Left ventricle myocardium inferior (tissue), 1 donor: Measurements from ENCODE around the gene MMP28. TPM values are rescaled to one million over a fixed set of nuclear protein-coding genes. Genes with fewer than 3 reads are reported as not detected.
A peak's percentile ranks its signal among the peaks of the same experiment; 100 is the strongest.

ENCODE experiments used
- DNase-seq: peaks from one replicate; pipeline ENCODE4 v3.0.0-alpha.2; 2020
- H3K27ac ChIP-seq: fragments of 200-600 bp; replicated peaks from 2 replicates; pipeline ENCODE4 v1.8.0; 2021
- H3K27me3 ChIP-seq: fragments of 200-600 bp; 2 replicates; pipeline ENCODE4 v1.8.0; 2021; ENCODE audit warnings: low read depth
- H3K36me3 ChIP-seq: fragments of 200-600 bp; 2 replicates; pipeline ENCODE4 v1.8.0; 2021
- H3K4me1 ChIP-seq: fragments of 200-600 bp; 2 replicates; pipeline ENCODE4 v1.8.0; 2021
- H3K4me3 ChIP-seq: fragments of 200-600 bp; 2 replicates; pipeline ENCODE4 v1.8.0; 2021; ENCODE audit warnings: mild to moderate bottlenecking, moderate library complexity
- H3K9me3 ChIP-seq: fragments of 200-600 bp; replicated peaks from 2 replicates; pipeline ENCODE4 v1.8.0; 2021
- intact Hi-C: fragments of 100-400 bp; cut with micrococcal nuclease; formaldehyde crosslinking; loops from one replicate; pipeline ENCODE4 v1.11.0; 2022
- long read RNA-seq: library from polyadenylated mRNA; unstranded; transcript quantifications from one replicate; pipeline ENCODE4 v2.0.0, GENCODE V29; 2021
- total RNA-seq: library from RNA; stranded (reverse); fragmentation: NEBNext Ultra II Directional; extraction: Animal tissue kit (Norgen Biotek cat#: 25700); gene quantifications from one replicate; pipeline ENCODE4 v1.2.1, GENCODE V29; 2021
- TF ChIP-seq, protein P1 (sequence below): fragments of 200-600 bp; IDR thresholded peaks from 2 replicates; pipeline ENCODE4 v1.8.0; 2021; ENCODE audit warnings: antibody characterized with exemption, mild to moderate bottlenecking, borderline replicate concordance
- donor health status: DM: no; HTN: yes; CAD: no; lungs with severe emphysema.

Gene MMP28
- total RNA-seq: 3.0 TPM
- long read RNA-seq, transcript MMP28-201 (8 exons, 1,928 nt): major isoform, 5 of 12 reads
- long read RNA-seq, partial matches to known transcripts: 4 of 12 reads
- long read RNA-seq, other reads (novel, unspliced or antisense): 3 of 12 reads

DNA sequence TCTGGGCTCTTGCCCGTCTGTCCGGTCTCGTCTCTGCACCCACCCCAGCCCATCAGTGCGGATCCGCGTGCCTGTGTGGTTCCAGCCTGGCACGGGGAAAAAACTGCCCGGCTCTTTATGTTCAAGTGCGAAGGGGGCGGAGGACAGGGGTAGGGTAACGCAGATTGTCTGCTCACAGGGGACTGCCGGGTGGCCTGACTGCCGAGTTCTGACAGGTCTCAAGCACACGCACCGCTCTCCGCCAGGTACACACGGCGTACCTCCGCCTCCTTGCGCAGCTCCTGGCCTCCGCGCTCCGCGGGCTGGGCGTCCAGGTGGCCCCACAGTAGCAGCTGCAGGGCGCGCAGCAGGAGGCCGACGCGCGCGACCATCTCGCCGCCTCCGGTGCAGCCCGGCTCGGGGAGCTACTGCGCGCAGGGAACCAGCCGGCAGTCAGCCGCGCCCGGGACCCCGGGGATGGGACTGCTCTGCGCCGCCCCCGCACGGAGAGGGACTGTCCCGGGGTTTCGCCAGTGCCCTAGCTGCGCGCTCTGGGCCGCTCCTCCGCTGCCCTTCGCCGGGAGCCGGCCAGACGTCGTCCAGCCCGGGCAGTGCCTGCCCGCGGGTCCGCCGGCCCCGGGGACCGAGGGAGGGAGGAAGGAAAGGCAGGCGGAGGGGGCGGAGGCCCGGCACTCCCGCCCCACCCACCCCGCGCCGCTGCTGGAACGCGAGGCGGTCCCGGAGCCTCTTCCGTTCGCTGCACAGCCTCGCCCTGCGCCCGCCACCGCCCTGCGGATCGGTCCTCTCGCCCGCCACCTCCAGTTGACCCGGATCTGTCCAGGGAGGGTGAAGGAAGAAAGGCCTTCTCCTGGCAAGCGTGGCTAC lies at the start of gene MMP28:
Gene MMP28, minus strand, starts transcription at position 635 of the 864 bp plus-strand sequence. Its CDS starts 264 bp downstream, at position 371.
- TF ChIP-seq, protein P1, sequence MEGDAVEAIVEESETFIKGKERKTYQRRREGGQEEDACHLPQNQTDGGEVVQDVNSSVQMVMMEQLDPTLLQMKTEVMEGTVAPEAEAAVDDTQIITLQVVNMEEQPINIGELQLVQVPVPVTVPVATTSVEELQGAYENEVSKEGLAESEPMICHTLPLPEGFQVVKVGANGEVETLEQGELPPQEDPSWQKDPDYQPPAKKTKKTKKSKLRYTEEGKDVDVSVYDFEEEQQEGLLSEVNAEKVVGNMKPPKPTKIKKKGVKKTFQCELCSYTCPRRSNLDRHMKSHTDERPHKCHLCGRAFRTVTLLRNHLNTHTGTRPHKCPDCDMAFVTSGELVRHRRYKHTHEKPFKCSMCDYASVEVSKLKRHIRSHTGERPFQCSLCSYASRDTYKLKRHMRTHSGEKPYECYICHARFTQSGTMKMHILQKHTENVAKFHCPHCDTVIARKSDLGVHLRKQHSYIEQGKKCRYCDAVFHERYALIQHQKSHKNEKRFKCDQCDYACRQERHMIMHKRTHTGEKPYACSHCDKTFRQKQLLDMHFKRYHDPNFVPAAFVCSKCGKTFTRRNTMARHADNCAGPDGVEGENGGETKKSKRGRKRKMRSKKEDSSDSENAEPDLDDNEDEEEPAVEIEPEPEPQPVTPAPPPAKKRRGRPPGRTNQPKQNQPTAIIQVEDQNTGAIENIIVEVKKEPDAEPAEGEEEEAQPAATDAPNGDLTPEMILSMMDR: no peak
- intact Hi-C loops: no loop called here
- Histone ChIP-seq H3K27ac (peak within 1 kb of the TSS; percentile 50), H3K4me1 (peaks cover 29% of the 10 kb centered on the region), H3K27me3 (peaks cover 47% of the 10 kb centered on the region), H3K9me3 (peaks cover 6% of the 10 kb centered on the region), H3K4me3 (peak within 1 kb of the TSS; percentile 78), H3K36me3 (no peaks in the 10 kb centered on the region)
- peak; percentile 49 for DNase-seq

- peaks cover 81% of the 10 kb centered on the region for H3K36me3 ChIP-seq
- H3K9me3 ChIP-seq: no peaks in the 10 kb centered on the region
- no peak overlapping the region for H3K4me3 ChIP-seq
- intact Hi-C loops: no loop called here
- H3K27ac ChIP-seq: no peak overlapping the region
- DNase-seq: no peak
- peaks cover 15% of the 10 kb centered on the region for H3K4me1 ChIP-seq
- TF ChIP-seq, protein P1: no peak
- H3K27me3 ChIP-seq: no peaks in the 10 kb centered on the region
These were observed 49.1 kb upstream of the MMP28 start for GRCh38 chr17:35844547-35844946.

DNA sequence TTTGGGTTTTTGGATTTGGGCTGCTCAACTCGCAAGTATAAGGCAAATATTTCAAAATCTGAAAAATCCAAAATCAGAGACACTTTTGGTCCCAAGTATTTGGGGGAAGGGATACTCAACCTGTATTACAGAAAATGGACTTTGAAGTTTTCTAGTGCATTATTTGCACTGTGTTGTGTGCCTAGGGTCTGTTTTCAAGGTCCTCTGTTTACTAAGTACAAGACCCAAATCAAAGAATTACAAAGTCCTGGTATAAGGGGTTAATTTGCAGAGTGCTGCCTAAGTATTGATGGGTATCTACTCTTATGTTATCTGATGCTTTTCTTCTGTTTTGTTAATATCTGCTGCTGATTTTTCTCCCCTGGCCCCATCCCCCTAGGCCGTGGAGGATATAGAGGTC lies 48.3 kb upstream of the MMP28 start:
- H3K9me3 ChIP-seq: no peaks in the 10 kb centered on the region
- intact Hi-C loops: no loop called here
- TF ChIP-seq, protein P1: no peak
- no peaks in the 10 kb centered on the region for H3K27me3 ChIP-seq
- no peak for DNase-seq
- peaks cover 90% of the 10 kb centered on the region for H3K36me3 ChIP-seq
- H3K4me3 ChIP-seq: no peak overlapping the region
- H3K27ac ChIP-seq: no peak overlapping the region
- peaks cover 15% of the 10 kb centered on the region for H3K4me1 ChIP-seq

DNA sequence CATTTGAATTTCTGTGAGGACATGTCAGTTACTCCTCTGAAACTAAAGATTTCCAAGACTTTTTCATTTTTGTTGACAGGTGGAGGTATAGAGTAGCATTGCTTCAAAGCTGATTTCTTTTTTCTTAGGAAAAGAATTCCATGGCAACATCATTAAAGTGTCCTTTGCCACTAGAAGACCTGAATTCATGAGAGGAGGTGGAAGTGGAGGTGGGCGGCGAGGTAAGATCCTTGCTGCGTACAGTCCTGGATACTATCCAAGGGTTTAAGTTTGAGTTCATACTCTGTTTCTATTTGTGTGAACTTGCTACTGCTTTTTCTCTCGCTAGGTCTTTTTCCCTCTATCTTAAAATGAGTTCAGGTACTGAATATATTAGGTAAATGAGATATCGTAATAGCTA lies 46.8 kb upstream of the MMP28 start:
- Histone ChIP-seq H3K9me3 (no peaks in the 10 kb centered on the region), H3K27me3 (no peaks in the 10 kb centered on the region), H3K27ac (no peak overlapping the region), H3K4me3 (no peak overlapping the region), H3K36me3 (peaks cover 95% of the 10 kb centered on the region), H3K4me1 (peaks cover 8% of the 10 kb centered on the region)
- TF ChIP-seq, protein P1: no peak
- intact Hi-C loops: no loop called here
- no peak for DNase-seq

DNA sequence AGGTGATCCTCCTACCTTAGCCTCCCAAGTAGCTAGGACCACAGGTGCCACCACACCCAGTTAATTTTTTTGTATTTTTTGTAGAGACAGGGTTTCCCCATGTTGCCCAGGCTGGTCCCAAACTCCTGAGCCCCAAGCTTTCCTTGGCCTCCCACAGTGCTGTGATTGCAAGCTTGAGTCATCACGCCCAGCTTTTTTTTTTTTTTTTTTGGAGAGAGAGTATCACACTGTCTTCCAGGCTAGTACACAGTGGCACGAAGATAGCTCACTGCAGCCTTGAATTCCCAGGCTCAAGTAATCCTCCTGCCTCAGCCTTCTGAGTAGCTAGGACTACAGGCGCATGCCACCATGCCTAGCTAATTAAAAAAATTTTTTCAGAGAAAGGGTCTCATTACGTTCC lies 46.1 kb upstream of the MMP28 start:
- peaks cover 100% of the 10 kb centered on the region for H3K36me3 ChIP-seq
- no peak overlapping the region for H3K27ac ChIP-seq
- H3K27me3 ChIP-seq: no peaks in the 10 kb centered on the region
- TF ChIP-seq, protein P1: no peak
- no peaks in the 10 kb centered on the region for H3K9me3 ChIP-seq
- H3K4me3 ChIP-seq: no peak overlapping the region
- intact Hi-C loops: no loop called here
- H3K4me1 ChIP-seq: peaks cover under 1% of the 10 kb centered on the region
- no peak for DNase-seq
